HG03039 (cell line): ENCODE measurements around the gene PDZD2.
"Not testable (repeated sequence)": the region's sequence is repeated elsewhere in the genome, so short reads cannot be mapped to it uniquely, and the experiment has no call there.

Source experiments
- ATAC-seq: cut with Tn5 transposase; IDR thresholded peaks from one replicate; pipeline ENCODE4 v1.9.1; 2021; ENCODE audit warnings: mild to moderate bottlenecking, moderate library complexity; ENCODE audit not compliant: unreplicated experiment

The PDZD2 gene

DNA sequence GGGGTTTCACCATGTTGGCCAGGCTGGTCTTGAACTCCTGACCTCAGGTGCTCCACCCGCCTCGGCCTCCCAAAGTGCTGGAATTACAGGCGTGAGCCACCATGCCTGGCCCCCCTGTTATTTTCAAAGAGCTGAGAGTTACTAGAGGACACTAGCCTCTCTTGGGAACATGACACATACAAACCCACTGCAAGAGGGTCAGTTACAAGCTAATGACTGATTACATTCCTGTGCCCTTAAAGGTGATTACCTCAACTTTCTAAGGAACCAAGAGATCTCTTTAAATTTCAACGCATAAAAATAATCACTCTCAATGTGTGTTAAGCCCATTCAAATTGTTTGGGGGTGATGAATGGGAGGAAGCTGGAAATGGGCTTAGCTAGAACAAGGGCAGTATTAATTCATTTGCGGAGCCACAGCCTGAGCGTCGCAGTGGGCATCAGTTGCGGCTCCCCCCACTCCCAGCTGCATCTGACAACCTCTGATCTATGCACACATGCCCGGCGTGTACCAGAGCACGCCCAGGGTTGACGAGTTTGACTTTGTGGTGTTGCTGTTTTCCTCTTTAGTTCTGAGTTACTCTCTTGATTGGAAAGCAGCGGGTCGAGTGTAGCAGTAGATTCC is 388.3 kb downstream of the PDZD2 start:
- no peak for ATAC-seq

DNA sequence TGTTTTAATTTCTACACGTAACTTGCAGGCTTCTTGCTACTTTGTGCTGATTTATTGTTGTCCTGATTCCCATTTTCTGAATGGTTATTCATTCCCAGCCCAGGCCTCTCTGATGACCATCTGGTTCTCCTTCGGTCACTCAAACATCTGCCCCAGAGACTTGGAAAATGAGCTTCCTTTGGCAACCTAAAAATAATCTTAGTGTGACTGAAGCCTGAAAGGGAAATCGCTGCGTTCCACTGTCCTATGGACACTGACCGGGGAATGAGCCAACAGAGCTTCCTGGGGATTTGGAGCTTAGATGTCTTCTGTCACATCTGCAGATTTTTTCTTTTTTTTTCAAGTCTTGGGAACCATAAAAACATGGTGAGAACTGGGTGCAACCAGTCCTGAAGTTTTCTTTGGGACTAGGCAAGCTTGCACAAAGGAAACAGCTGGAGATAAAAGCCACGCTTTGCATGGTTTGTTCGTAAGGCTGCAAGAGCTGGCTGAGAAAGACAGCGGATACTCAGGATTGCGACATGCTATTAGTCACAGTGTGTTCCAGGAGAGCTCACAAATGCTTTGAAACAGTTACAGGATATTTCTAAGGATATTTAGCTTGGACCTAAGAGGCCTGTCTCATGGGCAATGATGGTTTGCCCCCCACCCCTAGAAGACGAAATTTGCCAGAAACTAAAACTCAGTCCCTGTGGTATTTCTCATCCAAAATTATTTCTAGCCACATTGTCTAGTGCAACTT is 389.0 kb downstream of the PDZD2 start:
- ATAC-seq = no peak

- ATAC-seq = no peak
These were observed 390.3 kb downstream of the PDZD2 start for GRCh38 chr5:32029261-32029660.

GRCh38 chr5:32029781-32030180 is 390.9 kb downstream of the PDZD2 start:
- ATAC-seq = no peak

DNA sequence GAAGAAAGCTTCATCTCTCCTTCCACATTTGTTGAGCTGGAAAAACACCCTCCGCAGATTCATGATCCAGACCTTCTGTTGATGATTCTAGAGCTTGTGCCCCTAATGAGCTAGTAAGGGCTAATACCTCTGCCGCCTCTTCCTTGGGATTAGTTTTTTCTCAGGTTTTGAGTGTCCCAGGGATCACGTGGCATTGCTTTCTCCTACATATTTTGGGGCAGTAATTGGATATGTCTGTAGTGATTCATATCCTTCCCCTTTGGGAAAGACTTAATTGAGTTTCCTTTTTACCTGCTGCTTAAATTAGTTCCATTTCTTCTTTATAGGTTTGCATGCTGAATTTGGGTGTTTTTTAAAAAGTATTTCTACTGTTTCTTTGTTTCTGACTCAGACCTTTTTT is 391.3 kb downstream of the PDZD2 start:
- ATAC-seq = no peak

DNA sequence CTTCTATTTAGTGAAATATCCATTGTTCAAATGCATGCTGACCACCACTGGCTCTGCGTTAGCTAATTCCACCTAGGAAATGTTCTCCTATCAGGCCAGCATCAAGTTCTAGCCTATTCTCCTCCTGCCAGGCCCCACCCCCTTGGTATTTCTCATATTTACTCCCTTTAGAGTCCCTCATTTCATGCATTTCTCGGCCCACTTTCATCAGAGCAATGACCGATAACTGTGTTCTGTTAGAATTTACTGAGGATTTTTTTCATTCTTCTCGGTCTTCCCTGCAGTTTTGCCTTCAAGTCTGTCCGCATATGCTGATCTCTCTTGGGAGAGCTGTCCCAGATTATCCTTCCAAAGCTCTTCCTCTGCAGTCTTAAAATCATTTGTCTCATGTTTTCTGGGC is 391.8 kb downstream of the PDZD2 start:
- no peak for ATAC-seq

DNA sequence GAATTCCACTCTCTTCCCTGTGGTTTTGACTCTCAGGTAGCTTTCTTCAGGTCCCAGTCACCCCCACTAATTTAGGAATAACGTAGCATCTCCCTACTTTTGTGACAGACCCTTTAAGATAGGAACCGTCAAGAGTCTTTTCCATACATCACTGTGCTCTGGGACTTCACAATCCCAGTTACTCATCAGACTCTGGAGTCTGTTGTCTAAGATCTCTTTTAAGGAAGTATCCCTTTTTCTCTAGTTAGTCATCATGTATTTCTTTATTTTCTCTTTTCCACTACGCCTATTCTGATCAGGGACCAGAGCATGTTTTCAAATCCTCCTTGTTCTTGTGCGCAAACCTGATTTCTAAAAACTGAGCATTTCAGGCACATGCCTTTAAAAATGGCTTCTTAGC is 392.2 kb downstream of the PDZD2 start:
- no peak for ATAC-seq

- no peak for ATAC-seq
These were observed 399.6 kb downstream of the PDZD2 start for GRCh38 chr5:32038523-32038922.

DNA sequence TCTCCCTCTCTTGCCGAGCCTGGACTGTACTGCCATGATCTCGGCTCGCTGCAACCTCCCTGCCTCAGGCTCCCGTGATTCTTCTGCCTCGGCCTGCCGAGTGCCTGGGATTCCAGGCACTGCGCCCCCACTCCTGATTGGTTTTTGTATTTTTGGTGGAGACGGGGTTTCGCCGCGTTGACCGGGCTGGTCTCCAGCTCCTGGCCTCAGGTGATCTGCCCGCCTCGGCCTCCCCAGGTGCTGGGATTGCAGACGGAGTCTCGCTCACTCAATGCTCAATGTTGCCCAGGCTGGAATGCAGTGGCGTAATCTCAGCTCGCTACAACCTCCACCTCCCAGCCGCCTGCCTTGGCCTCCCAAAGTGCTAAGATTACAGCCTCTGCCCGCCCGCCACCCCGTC is 400.2 kb downstream of the PDZD2 start:
- not testable (repeated sequence) for ATAC-seq

DNA sequence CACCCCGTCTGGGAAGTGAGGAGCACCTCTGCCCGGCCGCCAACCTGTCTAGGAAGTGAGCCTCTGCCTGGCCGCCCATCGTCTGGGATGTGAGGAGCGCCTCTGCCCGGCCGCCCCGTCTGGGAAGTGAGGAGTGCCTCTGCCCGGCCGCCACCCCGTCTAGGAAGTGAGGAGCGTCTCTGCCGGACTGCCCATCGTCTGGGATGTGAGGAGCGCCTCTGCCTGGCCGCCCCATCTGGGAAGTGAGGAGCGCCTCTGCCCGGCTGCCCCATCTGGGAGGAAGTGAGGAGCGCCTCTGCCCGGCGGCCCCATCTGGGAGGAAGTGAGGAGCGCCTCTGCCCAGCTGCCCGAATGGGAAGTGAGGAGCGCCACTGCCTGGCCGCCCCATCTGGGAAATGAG is 400.7 kb downstream of the PDZD2 start:
- ATAC-seq = not testable (repeated sequence)

GRCh38 chr5:32040181-32040695 is 401.3 kb downstream of the PDZD2 start:
- ATAC-seq = not testable (repeated sequence)

- ATAC-seq = no peak
These were observed 403.6 kb downstream of the PDZD2 start for GRCh38 chr5:32042551-32042961.

GRCh38 chr5:32043105-32043504 is 404.2 kb downstream of the PDZD2 start:
- ATAC-seq = no peak

DNA sequence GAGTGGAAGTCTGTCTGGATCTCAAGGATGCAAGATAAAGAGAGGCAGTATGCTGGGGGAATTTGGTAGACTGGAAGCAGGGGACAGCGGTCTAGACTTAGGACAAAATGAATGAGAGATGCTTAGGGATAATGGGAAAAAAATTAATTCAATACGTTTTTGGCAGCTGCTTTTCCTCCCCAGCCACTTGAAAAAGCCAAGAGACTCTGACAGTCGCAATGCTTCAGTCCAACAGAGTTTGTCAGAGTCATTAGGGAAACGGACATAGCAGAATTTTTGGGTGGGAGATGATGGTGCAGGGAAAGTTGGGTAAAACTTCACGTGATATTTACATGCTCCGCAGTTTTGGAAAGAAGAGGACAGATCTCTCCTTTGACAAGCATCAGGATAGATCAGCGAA is 405.5 kb downstream of the PDZD2 start:
- no peak for ATAC-seq

DNA sequence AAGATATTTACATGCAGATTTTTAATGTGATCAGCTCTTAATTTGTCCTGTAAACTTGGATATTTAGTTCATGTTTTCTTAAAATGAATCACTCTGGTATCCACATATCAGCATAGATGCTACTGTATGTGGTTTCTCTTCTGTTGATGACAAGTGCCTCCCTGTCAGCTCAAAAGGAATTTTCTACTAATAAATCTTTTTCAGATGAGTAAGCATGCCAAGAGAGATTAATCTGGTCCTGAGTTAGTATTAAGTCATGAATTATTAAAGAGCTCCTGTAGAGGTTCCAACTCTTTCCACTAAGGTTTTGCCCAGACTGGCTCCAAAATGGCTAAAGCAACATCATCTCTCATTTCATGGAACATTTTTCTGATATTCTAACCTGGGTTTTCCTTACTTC is 406.0 kb downstream of the PDZD2 start:
- ATAC-seq = no peak

DNA sequence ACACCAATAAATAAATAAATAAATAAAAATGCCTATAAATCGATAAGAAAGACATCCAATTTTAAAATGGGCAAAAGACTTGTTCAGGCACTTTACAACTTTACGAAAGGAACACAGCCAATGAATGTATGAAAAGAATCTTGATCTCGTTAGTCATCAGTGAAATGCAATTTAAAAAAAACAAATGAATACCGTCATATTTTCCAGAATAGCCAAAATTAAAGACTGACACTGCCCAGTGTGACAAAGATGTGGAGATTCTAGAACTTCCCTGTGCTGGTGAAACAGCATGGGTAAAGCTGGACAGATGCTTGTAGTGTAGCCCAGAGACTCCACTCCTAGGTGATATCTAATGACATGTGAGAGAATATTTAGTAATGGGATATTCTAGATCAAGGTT is 408.1 kb downstream of the PDZD2 start:
- no peak for ATAC-seq

- ATAC-seq = no peak
These were observed 412.9 kb downstream of the PDZD2 start for GRCh38 chr5:32051796-32052195.

- ATAC-seq = no peak
These were observed 417.2 kb downstream of the PDZD2 start for GRCh38 chr5:32055891-32056866.

GRCh38 chr5:32057187-32058096 is 418.5 kb downstream of the PDZD2 start:
- ATAC-seq = no peak

DNA sequence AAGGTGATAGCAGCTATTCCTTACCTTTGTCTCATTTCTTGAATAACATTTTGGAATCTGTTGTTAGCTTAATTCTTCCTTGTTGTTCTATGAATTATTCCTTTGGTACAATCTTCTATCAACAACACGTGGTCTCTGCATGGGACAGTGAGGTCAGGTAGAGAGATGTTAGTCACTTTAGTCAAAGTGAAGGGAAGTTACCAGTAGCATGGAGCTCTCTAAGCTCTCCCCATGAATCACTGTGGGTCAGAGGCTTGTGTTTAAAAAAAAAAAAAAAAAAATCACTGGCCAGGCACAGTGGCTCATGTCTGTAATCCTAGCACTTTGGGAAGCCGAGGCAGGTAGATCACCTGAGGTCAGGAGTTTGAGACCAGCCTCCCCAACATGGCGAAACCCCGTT is 419.2 kb downstream of the PDZD2 start:
- ATAC-seq = no peak
